GM15510 (cell line): ENCODE data around the gene DNAH9.

Source experiments
- POLR2A ChIP-seq: IDR thresholded peaks from 3 replicates; pipeline ENCODE4 v1.6.1; 2011; ENCODE audit warnings: borderline replicate concordance; ENCODE audit not compliant: insufficient read length; ENCODE audit errors: extremely low read depth

The DNAH9 gene

GRCh38 chr17:11869680-11870394 is 271.6 kb downstream of the DNAH9 start:
- no peak for TF ChIP-seq POLR2A

GRCh38 chr17:11871773-11872172 is 273.5 kb downstream of the DNAH9 start:
- TF ChIP-seq POLR2A, result no peak

- TF ChIP-seq POLR2A, result no peak
Measured at GRCh38 chr17:11874756-11875155, 276.5 kb downstream of the DNAH9 start.

GRCh38 chr17:11880714-11881113 is 282.4 kb downstream of the DNAH9 start:
- TF ChIP-seq POLR2A, result no peak

GRCh38 chr17:11882716-11883115 is 284.4 kb downstream of the DNAH9 start:
- no peak for TF ChIP-seq POLR2A

- no peak for TF ChIP-seq POLR2A
Measured at GRCh38 chr17:11885051-11885450, 286.8 kb downstream of the DNAH9 start.

GRCh38 chr17:11889266-11889665 is 291.0 kb downstream of the DNAH9 start:
- TF ChIP-seq POLR2A, result no peak

GRCh38 chr17:11893862-11894261 is 295.6 kb downstream of the DNAH9 start:
- no peak for TF ChIP-seq POLR2A

GRCh38 chr17:11896199-11896598 is 297.9 kb downstream of the DNAH9 start:
- no peak for TF ChIP-seq POLR2A

- no peak for TF ChIP-seq POLR2A
Measured at GRCh38 chr17:11898526-11899235, 300.4 kb downstream of the DNAH9 start.

GRCh38 chr17:11899537-11899942 is 301.3 kb downstream of the DNAH9 start:
- TF ChIP-seq POLR2A, result no peak

- TF ChIP-seq POLR2A, result no peak
Measured at GRCh38 chr17:11900041-11900476, 301.8 kb downstream of the DNAH9 start.

GRCh38 chr17:11900655-11901054 is 302.4 kb downstream of the DNAH9 start:
- TF ChIP-seq POLR2A, result no peak

GRCh38 chr17:11901931-11902330 is 303.7 kb downstream of the DNAH9 start:
- no peak for TF ChIP-seq POLR2A

GRCh38 chr17:11908711-11909146 is 310.5 kb downstream of the DNAH9 start:
- no peak for TF ChIP-seq POLR2A

- TF ChIP-seq POLR2A, result no peak
Measured at GRCh38 chr17:11909348-11909747, 311.1 kb downstream of the DNAH9 start.
